PC-3 (cell line): ENCODE data around the gene ERMN. TPM values are rescaled to one million over a fixed set of nuclear protein-coding genes. Genes with fewer than 3 reads are reported as not detected.
A peak's percentile ranks its signal among the peaks of the same experiment; 100 is the strongest.

Experiments
- ATAC-seq: fragments of 200-7000 bp; cut with Tn5 transposase; 2 replicates; pipeline ENCODE4 v1.9.1; 2020; ENCODE audit warnings: mild to moderate bottlenecking, moderate library complexity
- BruUV-seq: library from RNA; stranded (reverse); fragments of 400-500 nt; replicated peaks from 2 replicates; lab custom pipeline; 2021; lab: Mats Ljungman, UMichigan
- CTCF ChIA-PET: fragments of 300-600 bp; sonication (Branson Sonifier 250); formaldehyde crosslinking; loops from one replicate; lab custom pipeline; 2022; ENCODE audit warnings: antibody characterized with exemption; lab: Charles Lee
- POLR2A ChIA-PET: fragments of 300-600 bp; sonication (Branson Sonifier 250); formaldehyde crosslinking; loops from one replicate; lab custom pipeline; 2022; ENCODE audit warnings: antibody characterized with exemption; ENCODE audit not compliant: unreplicated experiment; lab: Charles Lee
- DNase-seq: peaks from one replicate; pipeline ENCODE4 v3.0.0-alpha.2; 2015
- H2AFZ ChIP-seq: fragments of 300-600 bp; sonication (generic); 2 replicates; pipeline ENCODE4 v1.6.0; 2016; ENCODE audit warnings: antibody characterized with exemption, low read length
- H3F3A ChIP-seq: fragments of 300-600 bp; sonication (generic); one replicate; pipeline ENCODE4 v1.6.0; 2017; ENCODE audit warnings: antibody characterized with exemption, low read length, control low read depth, mild to moderate bottlenecking; ENCODE audit not compliant: unreplicated experiment
- H3K27ac ChIP-seq: fragments of 300-600 bp; sonication (generic); 2 replicates; pipeline ENCODE4 v1.5.1; 2016; ENCODE audit warnings: mild to moderate bottlenecking, low read length
- H3K27me3 ChIP-seq: fragments of 300-600 bp; sonication (generic); 2 replicates; pipeline ENCODE4 v1.6.1; 2016; ENCODE audit warnings: low read length, mixed read lengths
- H3K36me3 ChIP-seq: fragments of 300-600 bp; sonication (generic); 2 replicates; pipeline ENCODE4 v1.6.1; 2016; ENCODE audit warnings: low read depth, mixed run types, low read length, mixed read lengths
- H3K4me1 ChIP-seq: fragments of 300-600 bp; sonication (generic); 2 replicates; pipeline ENCODE4 v1.5.1; 2016; ENCODE audit warnings: low read length; ENCODE audit not compliant: insufficient read depth
- H3K4me2 ChIP-seq: fragments of 300-600 bp; sonication (generic); 2 replicates; pipeline ENCODE4 v1.6.0; 2016; ENCODE audit warnings: low read length
- H3K4me3 ChIP-seq: fragments of 300-600 bp; sonication (generic); 2 replicates; pipeline ENCODE4 v1.5.1; 2016; ENCODE audit warnings: mild to moderate bottlenecking, low read length, mixed read lengths
- H3K79me2 ChIP-seq: fragments of 300-600 bp; sonication (generic); 2 replicates; pipeline ENCODE4 v1.6.1; 2017; ENCODE audit warnings: low read length, mixed read lengths
- H3K9ac ChIP-seq: fragments of 300-600 bp; sonication (generic); 2 replicates; pipeline ENCODE4 v1.6.0; 2016; ENCODE audit warnings: mild to moderate bottlenecking, low read length
- H3K9me2 ChIP-seq: fragments of 300-600 bp; sonication (generic); replicated peaks from 2 replicates; pipeline ENCODE4 v1.6.1; 2016; ENCODE audit warnings: mixed run types, low read length, mixed read lengths
- H3K9me3 ChIP-seq: fragments of 300-600 bp; sonication (generic); 2 replicates; pipeline ENCODE4 v1.6.1; 2016; ENCODE audit warnings: low read length, mixed read lengths
- H4K20me1 ChIP-seq: fragments of 300-600 bp; sonication (generic); 2 replicates; pipeline ENCODE4 v1.6.1; 2016; ENCODE audit warnings: low read length, mixed read lengths
- EZH2 ChIP-seq: fragments of 300-600 bp; sonication (generic); IDR thresholded peaks from one replicate; pipeline ENCODE4 v1.6.1; 2017; ENCODE audit warnings: antibody characterized with exemption, mild to moderate bottlenecking, low read length; ENCODE audit not compliant: unreplicated experiment
- EZH2phosphoT487 ChIP-seq: fragments of 300-600 bp; sonication (generic); IDR thresholded peaks from 2 replicates; pipeline ENCODE4 v1.6.1; 2018; ENCODE audit warnings: mild to moderate bottlenecking, antibody characterized with exemption, low read length, borderline replicate concordance
- intact Hi-C: fragments of 100-400 bp; cut with micrococcal nuclease; formaldehyde crosslinking; loops from 2 replicates; pipeline ENCODE4 v1.9.0; 2023
- total RNA-seq: library from RNA; depleted of rRNA; stranded (reverse); fragments of >200 nt; gene quantifications from 2 replicates; pipeline ENCODE4 v1.2.3, GENCODE V29; 2014
- TF ChIP-seq, protein P1 (sequence below): fragments of 300-600 bp; sonication (generic); conservative IDR thresholded peaks from 2 replicates; pipeline ENCODE4 v1.5.1; 2017; ENCODE audit warnings: antibody characterized with exemption, low read depth, mild to moderate bottlenecking, low read length

Gene ERMN
- total RNA-seq, 1 experiment from 2014 or later, result not detected

DNA sequence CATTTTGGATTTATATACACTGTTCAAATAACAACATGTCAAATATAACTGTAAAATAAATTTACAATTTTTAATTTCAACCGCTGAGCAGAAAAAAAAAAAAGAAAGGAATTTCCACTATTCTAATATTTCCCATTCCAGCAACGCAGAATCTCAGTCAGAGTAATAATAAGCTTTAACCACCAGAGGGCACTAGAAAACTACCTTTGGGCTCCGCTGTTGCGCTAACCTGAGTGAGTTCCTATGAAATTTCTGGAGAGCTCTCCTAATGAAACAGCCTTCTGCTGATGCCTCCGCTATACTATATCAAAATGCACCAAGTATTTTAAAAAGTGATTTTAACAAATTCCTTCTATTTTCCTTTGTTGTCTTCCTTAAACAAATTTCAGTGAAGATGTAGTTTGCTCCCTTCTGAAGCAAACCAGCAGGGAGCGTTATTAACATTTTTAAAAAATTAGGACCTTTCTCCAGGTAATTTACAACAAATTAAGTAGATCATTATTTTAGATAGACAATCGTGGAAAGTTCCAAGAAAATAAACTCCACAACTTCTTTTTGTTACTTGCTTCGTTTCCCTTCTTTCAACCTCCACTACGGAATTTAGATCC is 23.0 kb downstream of the ERMN start:
- Histone ChIP-seq H3K27me3 (no peaks in the 10 kb centered on the region), H3K4me2 (no peak overlapping the region), H3K4me1 (no peaks in the 10 kb centered on the region), H3K9me2 (no peaks in the 10 kb centered on the region), H3K27ac (no peak overlapping the region), H3F3A (no peaks in the 10 kb centered on the region), H2AFZ (no peak overlapping the region), H3K79me2 (no peaks in the 10 kb centered on the region), H3K36me3 (no peaks in the 10 kb centered on the region), H4K20me1 (no peaks in the 10 kb centered on the region), H3K9ac (no peak overlapping the region), H3K4me3 (no peak overlapping the region), H3K9me3 (no peaks in the 10 kb centered on the region)
- intact Hi-C loops, result loop anchor here (1.0 to 10.0 kb wide), 6 partner anchors 24 to 290 kb away; no protein-coding TSS in a partner anchor
- DNase-seq, result peak; percentile 81
- BruUV-seq, result no TSS peak
- CTCF ChIA-PET, result interaction anchor here (0.5 to 2.0 kb wide), 7 partner anchors 25 to 1582 kb away, joined by 3 to 18 read pairs (median 4); no protein-coding TSS in a partner anchor
- peak; percentile 64 for ATAC-seq
- POLR2A ChIA-PET, result no interaction called here
- TF ChIP-seq, protein P1, sequence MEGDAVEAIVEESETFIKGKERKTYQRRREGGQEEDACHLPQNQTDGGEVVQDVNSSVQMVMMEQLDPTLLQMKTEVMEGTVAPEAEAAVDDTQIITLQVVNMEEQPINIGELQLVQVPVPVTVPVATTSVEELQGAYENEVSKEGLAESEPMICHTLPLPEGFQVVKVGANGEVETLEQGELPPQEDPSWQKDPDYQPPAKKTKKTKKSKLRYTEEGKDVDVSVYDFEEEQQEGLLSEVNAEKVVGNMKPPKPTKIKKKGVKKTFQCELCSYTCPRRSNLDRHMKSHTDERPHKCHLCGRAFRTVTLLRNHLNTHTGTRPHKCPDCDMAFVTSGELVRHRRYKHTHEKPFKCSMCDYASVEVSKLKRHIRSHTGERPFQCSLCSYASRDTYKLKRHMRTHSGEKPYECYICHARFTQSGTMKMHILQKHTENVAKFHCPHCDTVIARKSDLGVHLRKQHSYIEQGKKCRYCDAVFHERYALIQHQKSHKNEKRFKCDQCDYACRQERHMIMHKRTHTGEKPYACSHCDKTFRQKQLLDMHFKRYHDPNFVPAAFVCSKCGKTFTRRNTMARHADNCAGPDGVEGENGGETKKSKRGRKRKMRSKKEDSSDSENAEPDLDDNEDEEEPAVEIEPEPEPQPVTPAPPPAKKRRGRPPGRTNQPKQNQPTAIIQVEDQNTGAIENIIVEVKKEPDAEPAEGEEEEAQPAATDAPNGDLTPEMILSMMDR, result peak; percentile 82
- no peak for TF ChIP-seq EZH2

DNA sequence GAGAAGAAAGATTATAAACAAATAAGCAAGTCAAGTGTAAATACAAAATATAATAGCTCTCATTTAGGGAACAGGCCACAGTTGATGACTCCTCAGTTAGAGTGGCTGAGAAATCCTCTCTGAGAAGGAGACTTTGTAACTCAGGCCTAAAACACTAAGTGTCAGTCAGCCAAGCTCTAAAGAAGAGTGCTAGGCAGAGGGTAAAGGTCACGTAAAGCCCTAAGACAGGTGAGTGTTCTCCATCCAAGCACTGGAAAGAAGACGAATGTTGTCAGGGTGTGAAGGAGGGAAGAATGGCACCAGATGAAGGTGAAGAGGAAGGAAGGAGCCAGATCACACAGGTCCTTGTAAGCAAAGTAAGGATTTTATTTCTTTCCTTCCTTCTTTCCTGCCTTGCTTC is 24.3 kb downstream of the ERMN start:
- CTCF ChIA-PET, result interaction anchor here (2.0 kb wide), 1 partner anchor 35 kb away, joined by 18 read pairs; no protein-coding TSS in a partner anchor
- Histone ChIP-seq H3K36me3 (no peaks in the 10 kb centered on the region), H3K9me2 (no peaks in the 10 kb centered on the region), H3K27ac (no peak overlapping the region), H2AFZ (no peak overlapping the region), H3K4me1 (no peaks in the 10 kb centered on the region), H3K4me2 (no peak overlapping the region), H3F3A (no peaks in the 10 kb centered on the region), H4K20me1 (no peaks in the 10 kb centered on the region), H3K79me2 (no peaks in the 10 kb centered on the region), H3K4me3 (no peak overlapping the region), H3K9me3 (no peaks in the 10 kb centered on the region), H3K27me3 (no peaks in the 10 kb centered on the region), H3K9ac (no peak overlapping the region)
- ATAC-seq, result no peak
- intact Hi-C loops, result loop anchor here (5.0 to 10.0 kb wide), 2 partner anchors 107 to 186 kb away; no protein-coding TSS in a partner anchor
- POLR2A ChIA-PET, result interaction anchor here (0.5 kb wide), 1 partner anchor 72 kb away, joined by 6 read pairs; no protein-coding TSS in a partner anchor
- BruUV-seq, result no TSS peak
- TF ChIP-seq EZH2 (no peak), EZH2phosphoT487 (no peak)
- TF ChIP-seq, protein P1, result no peak
- no peak for DNase-seq

DNA sequence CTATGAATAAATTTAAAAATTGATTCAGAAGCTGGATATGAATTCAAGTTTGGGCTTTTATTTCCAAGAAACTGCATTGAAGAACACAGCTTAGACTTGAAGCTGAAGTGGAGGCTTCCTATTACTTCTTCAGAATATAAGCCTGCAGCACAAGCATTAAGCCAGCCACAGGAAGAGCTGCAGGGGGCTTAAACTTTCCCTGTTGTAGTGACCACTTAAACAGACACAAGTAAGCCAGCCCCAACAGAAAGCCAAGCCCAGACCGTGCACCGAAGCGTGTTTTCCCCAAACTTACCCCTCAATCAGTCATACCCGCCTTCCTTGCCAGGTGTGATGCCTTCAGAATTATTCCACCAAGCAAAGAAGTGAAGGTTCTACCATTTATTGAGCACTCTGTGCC is 28.7 kb downstream of the ERMN start:
- no peak overlapping the region for H3K4me3 ChIP-seq
- intact Hi-C loops, result no loop called here
- no peaks in the 10 kb centered on the region for H3K9me2 ChIP-seq
- H2AFZ ChIP-seq, result no peak overlapping the region
- no TSS peak for BruUV-seq
- DNase-seq (no peak), ATAC-seq (no peak)
- ChIA-PET CTCF (interaction anchor here (0.6 kb wide), 1 partner anchor 961 kb away, joined by 3 read pairs; no protein-coding TSS in a partner anchor), POLR2A (no interaction called here)
- H3K4me2 ChIP-seq, result no peak overlapping the region
- no peaks in the 10 kb centered on the region for H3K36me3 ChIP-seq
- H3K79me2 ChIP-seq, result no peaks in the 10 kb centered on the region
- H3K4me1 ChIP-seq, result no peaks in the 10 kb centered on the region
- TF ChIP-seq EZH2phosphoT487 (no peak), EZH2 (no peak)
- TF ChIP-seq, protein P1, result no peak
- no peak overlapping the region for H3K27ac ChIP-seq
- H3K27me3 ChIP-seq, result no peaks in the 10 kb centered on the region
- no peaks in the 10 kb centered on the region for H4K20me1 ChIP-seq
- H3K9ac ChIP-seq, result no peak overlapping the region
- H3K9me3 ChIP-seq, result no peaks in the 10 kb centered on the region
- no peaks in the 10 kb centered on the region for H3F3A ChIP-seq
